GM19035 (cell line): Measurements from ENCODE around the gene GABBR2.

Experiments used
- ATAC-seq: cut with Tn5 transposase; IDR thresholded peaks from one replicate; pipeline ENCODE4 v1.9.1; 2021; ENCODE audit not compliant: unreplicated experiment

Gene GABBR2

DNA sequence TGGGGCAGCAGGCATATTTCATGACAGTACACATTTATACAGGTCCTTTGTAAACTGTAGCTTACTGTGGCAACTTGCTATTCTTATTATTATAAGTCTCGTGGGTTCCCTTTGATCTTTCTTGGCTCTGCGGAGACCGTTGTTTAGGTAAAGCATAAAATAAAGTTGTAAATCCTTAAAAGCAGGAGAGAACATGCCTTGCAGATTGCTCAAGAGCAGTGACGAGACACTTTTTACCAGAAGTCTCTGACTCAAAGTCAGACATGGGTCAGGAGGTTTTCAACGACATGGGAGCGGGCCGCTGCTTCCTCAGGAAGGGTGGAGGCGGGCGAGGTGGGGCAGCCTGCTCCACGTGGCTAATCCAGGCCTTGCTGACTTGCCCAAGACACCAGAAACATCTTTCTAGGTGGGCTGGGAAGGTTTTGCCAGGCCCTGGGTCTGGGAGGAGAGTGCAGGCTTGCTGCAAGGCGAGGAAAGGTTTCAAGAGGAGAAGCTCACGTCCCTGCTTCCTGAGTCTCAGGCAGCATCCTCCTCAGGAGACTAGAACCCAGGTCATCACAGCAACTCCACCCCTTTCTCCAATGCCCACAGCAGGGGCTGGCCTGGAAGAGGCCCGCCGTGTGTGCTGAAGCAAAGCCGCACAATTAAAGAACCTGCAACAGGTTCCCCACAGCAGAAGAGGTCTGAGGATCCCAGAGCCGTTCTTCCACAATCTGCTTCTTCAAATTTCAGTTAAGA, 459.8 kb downstream of the GABBR2 start:
- ATAC-seq, result no peak

DNA sequence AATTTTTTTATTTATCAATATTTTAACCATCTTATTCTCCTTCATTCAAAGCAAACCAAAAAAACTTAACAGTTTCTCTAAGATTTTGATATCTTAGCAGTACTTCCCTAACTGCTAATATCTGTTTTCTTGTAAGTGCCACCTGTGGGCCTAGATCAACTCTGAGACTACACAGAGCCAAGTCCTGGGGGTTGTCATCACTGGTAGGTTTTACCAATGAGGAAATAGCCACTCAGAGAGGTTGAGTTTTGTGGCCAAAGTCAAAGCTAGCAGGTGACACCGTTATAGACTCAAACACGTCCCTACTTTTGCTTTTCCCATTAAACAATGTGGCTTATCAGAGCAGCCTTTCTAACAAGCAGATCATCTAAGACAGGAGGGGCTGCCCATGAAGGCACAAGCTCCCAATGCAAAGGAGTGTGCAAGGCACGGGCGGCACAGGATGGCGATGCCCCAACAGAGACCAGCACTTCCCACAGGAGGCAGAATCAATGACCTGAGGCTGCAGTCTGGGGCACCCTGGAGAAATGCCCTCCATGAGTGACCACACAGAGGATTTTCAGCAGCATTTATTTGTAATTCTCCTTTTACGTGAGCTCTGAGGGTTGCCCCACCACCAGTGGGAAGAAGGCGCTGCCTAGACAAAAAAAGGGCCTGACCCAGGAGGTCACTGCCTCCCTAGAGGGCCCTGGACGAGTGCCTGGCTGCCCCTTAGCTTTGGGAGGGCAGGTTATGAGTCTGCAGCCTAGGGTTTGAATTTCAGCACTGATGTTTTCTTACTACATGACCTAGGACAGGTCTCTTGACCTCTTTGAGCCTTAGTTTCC, 460.7 kb downstream of the GABBR2 start:
- no peak for ATAC-seq

DNA sequence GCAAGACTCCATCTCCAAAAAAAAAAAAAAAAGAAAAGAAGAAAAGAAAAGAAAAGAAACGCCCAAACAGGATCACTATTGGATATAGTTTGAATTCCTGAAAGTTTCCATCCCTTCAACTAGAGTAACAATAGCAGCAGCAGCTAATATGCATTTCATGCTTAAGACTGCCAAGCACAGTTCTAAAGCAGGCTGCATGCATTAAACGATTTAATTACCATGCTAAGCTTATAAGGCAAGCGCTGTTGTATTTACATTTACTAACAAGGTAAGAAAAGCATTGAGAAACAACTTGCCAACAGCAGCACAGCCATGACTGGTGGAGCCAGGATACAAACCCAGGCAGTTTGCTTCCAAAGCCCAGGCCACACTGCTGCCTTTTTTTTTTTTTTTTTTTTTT, 466.3 kb downstream of the GABBR2 start:
- ATAC-seq, result no peak

DNA sequence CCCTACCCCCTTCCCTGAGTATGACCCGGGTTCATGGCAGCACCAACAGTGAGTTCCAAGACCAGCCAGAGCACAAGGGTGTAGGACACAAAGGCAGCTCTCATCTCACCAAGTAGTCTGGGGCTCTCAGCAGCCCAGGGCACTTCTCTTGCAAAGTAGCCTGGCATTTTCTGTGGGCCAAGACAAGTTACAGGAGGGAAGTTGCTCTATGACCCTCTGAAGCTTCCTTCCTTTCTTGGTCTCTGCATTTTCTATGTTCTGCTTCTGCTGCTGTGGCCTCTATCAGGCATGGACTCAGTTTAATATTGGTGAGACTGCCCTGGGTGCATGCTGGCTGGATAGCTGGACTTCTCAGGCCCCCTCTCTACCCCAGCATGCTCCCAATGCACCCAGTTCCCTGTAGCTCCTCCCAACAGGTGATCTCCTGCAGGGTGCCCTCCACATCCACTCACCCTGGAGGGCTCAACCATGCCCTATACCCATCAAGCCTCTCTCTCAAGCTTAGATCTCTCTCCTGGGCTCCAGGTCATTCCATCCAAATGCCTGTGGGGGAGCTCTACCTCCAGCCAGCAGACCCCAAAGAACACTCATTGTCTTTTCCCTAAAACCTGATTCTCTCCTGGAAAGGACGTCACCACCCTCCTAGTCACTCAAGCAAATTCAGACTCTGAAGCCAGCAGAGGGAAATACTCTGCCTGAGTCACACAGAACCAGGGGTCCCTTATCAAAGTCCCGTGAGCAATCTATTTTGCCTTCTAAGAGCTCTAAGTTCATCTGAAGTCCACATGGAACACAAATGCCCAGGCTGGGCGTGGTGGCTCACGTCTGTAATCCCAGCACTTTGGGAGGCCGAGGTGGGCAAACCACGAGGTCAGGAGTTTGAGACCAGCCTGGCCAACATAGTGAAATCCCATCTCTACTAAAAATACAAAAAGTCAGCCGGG, 467.1 kb downstream of the GABBR2 start:
- ATAC-seq, result no peak

DNA sequence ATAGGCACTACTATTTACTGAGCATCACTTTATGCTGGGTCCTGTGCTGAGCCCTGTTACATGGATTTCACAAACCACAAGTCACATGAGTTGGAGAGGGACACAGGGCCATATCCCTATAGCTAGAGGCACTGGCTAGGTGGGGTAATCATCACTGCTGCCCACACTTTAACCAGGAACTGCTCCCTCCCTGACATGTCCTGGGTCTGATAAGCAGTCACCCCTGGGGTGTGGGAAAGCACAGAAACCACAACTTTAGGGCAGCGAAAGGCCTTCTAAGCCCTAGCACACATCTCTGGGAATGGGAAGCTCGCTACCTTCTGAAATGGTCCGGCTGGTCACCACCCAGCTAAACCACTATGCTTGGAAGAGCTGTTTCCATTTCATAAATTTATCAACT, 468.3 kb downstream of the GABBR2 start:
- no peak for ATAC-seq
